Sigmoid colon (tissue), 7 donors: Measurements from ENCODE around the gene PGM1. TPM values are rescaled to one million over a fixed set of nuclear protein-coding genes. Genes with fewer than 3 reads are reported as not detected.

Source experiments
- DNase-seq: peaks from one replicate; pipeline ENCODE4 v3.0.0-alpha.2; 2019
- H3K27ac ChIP-seq, 4 donors: fragments of 200-600 bp; sonication (generic); one replicate each; pipeline ENCODE4 v1.5.1; 2016 to 2019; ENCODE audit warnings: mild to moderate bottlenecking in 1 of 4
- H3K27me3 ChIP-seq, 3 donors: fragments of 200-600 bp; sonication (generic); one replicate each; pipeline ENCODE4 v1.5.1; 2019; ENCODE audit warnings: mild to moderate bottlenecking in 1 of 3
- H3K36me3 ChIP-seq, 4 donors: fragments of 200-600 bp; sonication (generic); one replicate each; pipeline ENCODE4 v1.5.1; 2016 to 2019
- H3K4me1 ChIP-seq, 4 donors: fragments of 200-600 bp; sonication (generic); one replicate each; pipeline ENCODE4 v1.5.1; 2017 to 2019
- H3K4me3 ChIP-seq, 4 donors: fragments of 200-600 bp; sonication (generic); one replicate each; pipeline ENCODE4 v1.5.1; 2017 to 2019; ENCODE audit warnings: mild to moderate bottlenecking in 2 of 4, moderate library complexity in 1 of 4
- H3K9me3 ChIP-seq, 4 donors: fragments of 200-600 bp in 3 of 4; sonication (generic) in 3 of 4; one replicate each; pipeline versions ENCODE4 v1.5.1 to v1.6.1; 2013 to 2019
- EP300 ChIP-seq, 4 donors: sonication (generic); formaldehyde crosslinking; IDR thresholded peaks; one replicate each; pipeline ENCODE4 v1.6.1; 2017; ENCODE audit warnings: antibody characterized with exemption in 4 of 4
- POLR2A ChIP-seq, 2 donors: fragments of 450-650 bp; IDR thresholded peaks; one replicate each; pipeline ENCODE4 v1.6.1; 2016; ENCODE audit warnings: antibody characterized with exemption in 2 of 2, mild to moderate bottlenecking in 2 of 2, moderate library complexity in 2 of 2
- POLR2AphosphoS5 ChIP-seq, 4 donors: sonication (generic); formaldehyde crosslinking; IDR thresholded peaks; one replicate each; pipeline ENCODE4 v1.6.1; 2017; ENCODE audit warnings: antibody characterized with exemption in 4 of 4
- WGBS, 2 donors: extraction: QIAGEN DNeasy Blood & Tissue Kit; methylation state at CpG; one replicate each; pipeline ENCODE4 v1.1.7; 2013; 5-methylcytosine and 5-hydroxymethylcytosine counted together
- intact Hi-C: fragments of 100-400 bp; cut with DNase I; formaldehyde crosslinking; loops from one replicate; pipeline ENCODE4 v1.15.1; 2023
- polyA plus RNA-seq, 3 donors: library from polyadenylated mRNA; stranded (reverse); fragments of 200-250 nt; gene quantifications; one replicate each; pipeline ENCODE4 v1.2.3, GENCODE V29; 2013
- total RNA-seq, 4 donors: library from RNA; depleted of rRNA; stranded (reverse); fragments of >200 nt; gene quantifications; one replicate each; pipeline ENCODE4 v1.1.0, GENCODE V29; 2016
- TF ChIP-seq, protein P1 (sequence below), 4 experiments: fragments of 450-650 bp in 3 of 4; fragments of 200-600 bp in 1 of 4; IDR thresholded peaks; one replicate each; pipeline ENCODE4 v1.5.1; 2016 to 2019; ENCODE audit warnings: antibody characterized with exemption in 4 of 4, mild to moderate bottlenecking in 3 of 4, moderate library complexity in 2 of 4
- donor health status: healthy with polysubstance abuse.
- donor health status: Bipolar disorder and iron deficiency.
- donor health status: healthy.

PGM1 gene
- total and polyA plus RNA-seq, 7 donors = 36.1 to 59.6 (median 53.5) TPM

DNA sequence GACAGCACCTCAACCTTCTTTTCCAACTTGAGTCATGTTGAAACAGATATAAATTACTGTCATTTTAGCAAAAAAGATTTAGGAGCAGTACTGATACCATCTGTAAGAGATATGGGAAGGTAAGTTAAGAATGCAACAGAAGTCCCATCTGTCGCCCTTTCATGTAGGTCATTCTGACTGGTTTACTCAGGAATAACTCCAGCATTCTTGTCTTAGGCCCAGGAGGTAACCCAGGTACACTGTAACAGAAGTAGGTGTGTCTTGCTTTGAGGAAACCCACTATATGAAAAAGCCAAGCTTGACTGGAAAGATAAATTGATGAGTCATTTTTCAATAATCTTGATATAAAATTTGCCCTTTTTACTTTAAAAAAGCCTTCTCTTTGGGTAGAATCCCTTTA lies 35.4 kb downstream of the PGM1 start:
- peaks cover 0 to 30% (median 8%) of the 10 kb centered on the region in 4 donors for H3K4me1 ChIP-seq
- no peak overlapping the region for H3K27ac ChIP-seq
- WGBS, 2 donors = 77 to 93% methylated on average over 1 of the region's 1 CpG
- H3K36me3 ChIP-seq = peaks cover 7 to 34% (median 15%) of the 10 kb centered on the region in 4 donors
- no peak overlapping the region for H3K4me3 ChIP-seq
- TF ChIP-seq POLR2A (IDR thresholded peaks at IDR 0.05) (no peak), POLR2AphosphoS5 (IDR thresholded peaks at IDR 0.05) (no peak), EP300 (IDR thresholded peaks at IDR 0.05) (no peak)
- TF ChIP-seq, protein P1, sequence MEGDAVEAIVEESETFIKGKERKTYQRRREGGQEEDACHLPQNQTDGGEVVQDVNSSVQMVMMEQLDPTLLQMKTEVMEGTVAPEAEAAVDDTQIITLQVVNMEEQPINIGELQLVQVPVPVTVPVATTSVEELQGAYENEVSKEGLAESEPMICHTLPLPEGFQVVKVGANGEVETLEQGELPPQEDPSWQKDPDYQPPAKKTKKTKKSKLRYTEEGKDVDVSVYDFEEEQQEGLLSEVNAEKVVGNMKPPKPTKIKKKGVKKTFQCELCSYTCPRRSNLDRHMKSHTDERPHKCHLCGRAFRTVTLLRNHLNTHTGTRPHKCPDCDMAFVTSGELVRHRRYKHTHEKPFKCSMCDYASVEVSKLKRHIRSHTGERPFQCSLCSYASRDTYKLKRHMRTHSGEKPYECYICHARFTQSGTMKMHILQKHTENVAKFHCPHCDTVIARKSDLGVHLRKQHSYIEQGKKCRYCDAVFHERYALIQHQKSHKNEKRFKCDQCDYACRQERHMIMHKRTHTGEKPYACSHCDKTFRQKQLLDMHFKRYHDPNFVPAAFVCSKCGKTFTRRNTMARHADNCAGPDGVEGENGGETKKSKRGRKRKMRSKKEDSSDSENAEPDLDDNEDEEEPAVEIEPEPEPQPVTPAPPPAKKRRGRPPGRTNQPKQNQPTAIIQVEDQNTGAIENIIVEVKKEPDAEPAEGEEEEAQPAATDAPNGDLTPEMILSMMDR (IDR thresholded peaks at IDR 0.05) = no peak
- no peaks in the 10 kb centered on the region for H3K27me3 ChIP-seq
- intact Hi-C loops = no loop called here
- no peak for DNase-seq
- H3K9me3 ChIP-seq = no peaks in the 10 kb centered on the region

DNA sequence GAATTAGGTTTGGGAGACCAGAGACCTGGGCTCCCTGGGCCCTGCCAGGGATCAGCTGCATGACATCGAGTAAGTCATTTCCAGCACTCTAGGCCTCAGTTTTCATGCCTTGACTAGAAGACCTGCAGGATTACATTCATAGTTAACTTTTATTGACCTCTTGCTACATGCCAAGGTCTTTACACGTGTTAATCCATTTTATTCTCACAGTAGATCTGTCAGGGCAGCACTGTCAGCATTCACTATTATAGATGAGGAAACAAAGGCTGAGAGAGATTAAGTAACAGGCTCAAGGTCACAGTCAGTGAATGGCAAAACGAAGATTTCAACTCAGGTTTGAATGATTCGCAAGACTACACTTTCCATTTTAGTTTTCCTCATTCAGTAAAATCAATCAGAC lies 37.0 kb downstream of the PGM1 start:
- no peak overlapping the region for H3K4me3 ChIP-seq
- TF ChIP-seq EP300 (IDR thresholded peaks at IDR 0.05) (no peak), POLR2A (IDR thresholded peaks at IDR 0.05) (no peak), POLR2AphosphoS5 (IDR thresholded peaks at IDR 0.05) (no peak)

DNA sequence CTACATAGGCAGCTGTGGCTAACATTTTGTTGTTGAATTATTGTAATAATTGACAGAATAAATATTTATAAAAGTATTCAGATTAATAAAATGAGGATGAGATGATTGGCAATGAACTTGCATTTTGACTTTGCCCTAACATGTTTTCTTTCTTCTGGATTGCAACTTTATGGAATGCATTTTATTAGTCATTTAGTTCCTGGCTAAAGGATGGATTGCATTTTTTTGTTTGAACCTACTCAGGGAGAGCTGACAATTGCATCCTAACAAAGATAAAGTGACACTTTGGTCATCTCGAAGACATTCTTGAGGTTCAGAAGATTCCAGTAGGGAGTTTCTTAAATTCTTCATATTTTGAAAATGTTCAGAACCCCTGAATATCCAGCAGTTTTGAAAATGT lies 37.5 kb downstream of the PGM1 start:
- Histone ChIP-seq H3K4me3 (no peak overlapping the region), H3K4me1 (peaks cover 0 to 14% (median 4%) of the 10 kb centered on the region in 4 donors), H3K9me3 (no peaks in the 10 kb centered on the region), H3K27ac (no peak overlapping the region), H3K36me3 (peaks cover 7 to 41% (median 20%) of the 10 kb centered on the region in 4 donors), H3K27me3 (no peaks in the 10 kb centered on the region)
- DNase-seq = no peak
- 85 to 86% methylated on average over 1 of the region's 1 CpG for WGBS, 2 donors
- no peak for TF ChIP-seq EP300 (IDR thresholded peaks at IDR 0.05)
- no peak for TF ChIP-seq POLR2A (IDR thresholded peaks at IDR 0.05)
- TF ChIP-seq, protein P1 (IDR thresholded peaks at IDR 0.05) = no peak
- TF ChIP-seq POLR2AphosphoS5 (IDR thresholded peaks at IDR 0.05) = no peak
- intact Hi-C loops = no loop called here

More for the DNA sequence above, 37.0 kb downstream of the PGM1 start:
- Histone ChIP-seq H3K27me3 (no peaks in the 10 kb centered on the region), H3K27ac (no peak overlapping the region), H3K36me3 (peaks cover 7 to 41% (median 19%) of the 10 kb centered on the region in 4 donors), H3K4me1 (peaks cover 0 to 18% (median 6%) of the 10 kb centered on the region in 4 donors), H3K9me3 (no peaks in the 10 kb centered on the region)
- intact Hi-C loops = no loop called here
- no peak for DNase-seq
- WGBS, 2 donors = 76 to 89% methylated on average over 4 of the region's 4 CpGs

DNA sequence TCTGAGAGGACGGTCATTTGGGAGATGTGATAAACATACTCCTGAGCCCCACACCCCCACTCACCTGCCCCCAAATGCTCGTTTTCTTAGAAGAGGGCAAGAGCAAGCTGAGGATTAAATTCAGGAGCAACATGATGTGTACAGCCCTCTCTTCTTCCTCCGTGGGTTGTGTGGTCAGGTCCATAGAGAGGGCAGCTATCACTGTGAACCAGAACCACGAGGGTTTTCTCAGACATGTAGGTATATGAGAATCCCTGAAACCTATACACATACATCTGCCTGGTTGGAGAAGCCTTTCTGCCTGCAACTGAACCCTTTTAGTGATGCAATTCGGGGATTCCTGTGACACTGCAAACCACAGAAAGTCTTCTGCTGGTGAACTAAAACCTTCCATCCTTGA lies 38.9 kb downstream of the PGM1 start:
- no peaks in the 10 kb centered on the region for H3K9me3 ChIP-seq
- peaks cover 0 to 1% (median 0%) of the 10 kb centered on the region in 4 donors for H3K4me1 ChIP-seq
- H3K27ac ChIP-seq = no peak overlapping the region
- TF ChIP-seq POLR2AphosphoS5 (IDR thresholded peaks at IDR 0.05) = no peak
- TF ChIP-seq EP300 (IDR thresholded peaks at IDR 0.05) = no peak
- no peak for TF ChIP-seq POLR2A (IDR thresholded peaks at IDR 0.05)
- TF ChIP-seq, protein P1 (IDR thresholded peaks at IDR 0.05) = no peak
- no peaks in the 10 kb centered on the region for H3K27me3 ChIP-seq
- no peak for DNase-seq
- peaks cover 7 to 50% (median 25%) of the 10 kb centered on the region in 4 donors for H3K36me3 ChIP-seq
- no peak overlapping the region for H3K4me3 ChIP-seq
- intact Hi-C loops = no loop called here
- 86 to 91% methylated on average over 5 of the region's 5 CpGs for WGBS, 2 donors

DNA sequence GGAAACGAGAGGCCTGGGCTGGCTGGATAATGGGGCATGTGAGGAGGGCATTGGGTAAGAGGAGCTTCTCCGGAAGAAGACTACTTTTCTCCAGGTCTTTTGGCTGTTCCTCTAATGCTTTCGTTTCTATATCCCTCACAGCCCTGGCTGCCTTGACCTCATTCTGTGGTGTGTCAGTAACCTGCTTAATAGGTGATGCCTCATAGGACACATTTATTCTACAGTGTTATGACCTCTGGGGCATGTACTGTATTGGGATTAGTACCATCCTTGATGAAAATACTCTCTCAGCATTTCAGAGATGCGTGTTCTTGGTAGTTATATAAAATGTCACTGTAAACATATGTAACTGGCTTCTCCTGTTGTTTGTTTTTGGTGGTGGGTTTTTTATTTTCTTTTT lies 40.1 kb downstream of the PGM1 start:
- no peak for DNase-seq
- H3K27me3 ChIP-seq = no peaks in the 10 kb centered on the region
- no peak overlapping the region for H3K27ac ChIP-seq
- no peak for TF ChIP-seq EP300 (IDR thresholded peaks at IDR 0.05)
- TF ChIP-seq POLR2A (IDR thresholded peaks at IDR 0.05) = no peak
- TF ChIP-seq, protein P1 (IDR thresholded peaks at IDR 0.05) = no peak
- TF ChIP-seq POLR2AphosphoS5 (IDR thresholded peaks at IDR 0.05) = no peak
- H3K36me3 ChIP-seq = peaks cover 7 to 54% (median 26%) of the 10 kb centered on the region in 4 donors
- intact Hi-C loops = no loop called here
- no peak overlapping the region for H3K4me3 ChIP-seq
- no peaks in the 10 kb centered on the region for H3K9me3 ChIP-seq
- H3K4me1 ChIP-seq = no peaks in the 10 kb centered on the region
- 94 to 95% methylated on average over 4 of the region's 4 CpGs for WGBS, 2 donors
